Astrocyte (in vitro differentiated cells and primary cell): Measurements from ENCODE around the gene MX2. TPM values are rescaled to one million over a fixed set of nuclear protein-coding genes. Genes with fewer than 3 reads are reported as not detected.
A peak's percentile ranks its signal among the peaks of the same experiment; 100 is the strongest.

Experiments used
- DNase-seq: peaks from one replicate; pipeline ENCODE4 v3.0.0-alpha.2; 2010; ENCODE audit warnings: low read depth
- FAIRE-seq: peaks from 2 replicates; lab custom pipeline; 2011; peaks lifted over from hg19 to GRCh38; lab: Jason Lieb, UNC
- H2AFZ ChIP-seq: 2 replicates; pipeline ENCODE4 v1.6.0; 2012; ENCODE audit warnings: low read depth, low read length, inconsistent platforms
- H3K27ac ChIP-seq: 2 replicates; pipeline ENCODE4 v1.5.1; 2011; ENCODE audit warnings: low read depth, low read length, inconsistent platforms
- H3K27me3 ChIP-seq: 2 replicates; pipeline ENCODE4 v1.6.0; 2011; ENCODE audit warnings: low read length, inconsistent platforms; ENCODE audit not compliant: insufficient read depth
- H3K36me3 ChIP-seq: 2 replicates; pipeline ENCODE4 v1.5.1; 2011; ENCODE audit warnings: low read length, inconsistent platforms; ENCODE audit not compliant: insufficient read depth
- H3K4me1 ChIP-seq: 2 replicates; pipeline ENCODE4 v1.5.1; 2011; ENCODE audit warnings: low read length, inconsistent platforms; ENCODE audit not compliant: insufficient read depth
- H3K4me2 ChIP-seq: 2 replicates; pipeline ENCODE4 v1.6.0; 2012; ENCODE audit warnings: low read length, inconsistent platforms
- H3K4me3 ChIP-seq: 2 replicates; pipeline ENCODE4 v1.5.1; 2011; ENCODE audit warnings: low read depth, mild to moderate bottlenecking, low read length, inconsistent platforms; ENCODE audit not compliant: insufficient read depth
- H3K79me2 ChIP-seq: 2 replicates; pipeline ENCODE4 v1.6.0; 2012; ENCODE audit warnings: mild to moderate bottlenecking, low read length, inconsistent platforms; ENCODE audit not compliant: insufficient read depth
- H3K9ac ChIP-seq: 2 replicates; pipeline ENCODE4 v1.6.0; 2012; ENCODE audit warnings: mild to moderate bottlenecking, low read length, inconsistent platforms
- H3K9me3 ChIP-seq: 2 replicates; pipeline ENCODE4 v1.5.1; 2012; ENCODE audit warnings: low read depth, mild to moderate bottlenecking, low read length, inconsistent platforms; ENCODE audit not compliant: insufficient read depth
- H4K20me1 ChIP-seq: 2 replicates; pipeline ENCODE4 v1.6.0; 2012; ENCODE audit warnings: low read length, inconsistent platforms; ENCODE audit not compliant: insufficient read depth
- H3K27ac Mint-ChIP-seq: one replicate; pipeline ENCODE4 v1.8.0; 2021; ENCODE audit warnings: mild to moderate bottlenecking, mixed read lengths; ENCODE audit not compliant: unreplicated experiment
- H3K27me3 Mint-ChIP-seq: one replicate; pipeline ENCODE4 v1.8.0; 2021; ENCODE audit warnings: low read depth, mixed read lengths; ENCODE audit not compliant: unreplicated experiment
- H3K36me3 Mint-ChIP-seq: one replicate; pipeline ENCODE4 v1.8.0; 2021; ENCODE audit warnings: low read depth, mixed read lengths; ENCODE audit not compliant: unreplicated experiment
- H3K4me1 Mint-ChIP-seq: one replicate; pipeline ENCODE4 v1.8.0; 2021; ENCODE audit warnings: low read depth, mixed read lengths; ENCODE audit not compliant: unreplicated experiment
- H3K4me3 Mint-ChIP-seq: one replicate; pipeline ENCODE4 v1.8.0; 2021; ENCODE audit warnings: mild to moderate bottlenecking, moderate library complexity, mixed read lengths; ENCODE audit not compliant: unreplicated experiment
- H3K9me3 Mint-ChIP-seq: one replicate; pipeline ENCODE4 v1.8.0; 2021; ENCODE audit warnings: mild to moderate bottlenecking, mixed read lengths; ENCODE audit not compliant: unreplicated experiment
- CTCF ChIP-seq: IDR thresholded peaks from 2 replicates; pipeline ENCODE4 v1.5.1; 2011; ENCODE audit warnings: low read depth, mild to moderate bottlenecking, inconsistent platforms, low read length, moderate library complexity; ENCODE audit not compliant: insufficient read depth
- EZH2 ChIP-seq: IDR thresholded peaks from 2 replicates; pipeline ENCODE4 v1.6.1; 2012; ENCODE audit warnings: mild to moderate bottlenecking, low read length, inconsistent platforms; ENCODE audit not compliant: insufficient read depth
- total RNA-seq: library from RNA; stranded (reverse); gene quantifications from 2 replicates; pipeline ENCODE4 v1.2.1, GENCODE V29; 2021

MX2 gene
- total RNA-seq, 1 donor from 2014 or later = 8.6 TPM

- Mint-ChIP-seq H3K4me1 (peaks cover 5% of the 10 kb centered on the region), H3K27me3 (peaks cover 18% of the 10 kb centered on the region), H3K27ac (no peak overlapping the region), H3K36me3 (peaks cover 23% of the 10 kb centered on the region), H3K9me3 (peaks cover 6% of the 10 kb centered on the region), H3K4me3 (peak overlapping the region; percentile 27)
- DNase-seq (no peak), FAIRE-seq (no peak)
- no peak overlapping the region for H3K9ac ChIP-seq
- no peak overlapping the region for H3K27ac ChIP-seq
- H3K4me1 ChIP-seq = no peaks in the 10 kb centered on the region
- no peaks in the 10 kb centered on the region for H4K20me1 ChIP-seq
- H3K4me2 ChIP-seq = no peak overlapping the region
- H3K27me3 ChIP-seq = peaks cover 11% of the 10 kb centered on the region
- TF ChIP-seq CTCF = no peak
- no peak for TF ChIP-seq EZH2
- H3K36me3 ChIP-seq = no peaks in the 10 kb centered on the region
- H3K9me3 ChIP-seq = peaks cover 7% of the 10 kb centered on the region
- H3K79me2 ChIP-seq = no peaks in the 10 kb centered on the region
- no peak overlapping the region for H2AFZ ChIP-seq
- H3K4me3 ChIP-seq = no peak overlapping the region
These were observed 32.1 kb downstream of the MX2 start for GRCh38 chr21:41393876-41394465.

GRCh38 chr21:41396558-41397075, 34.8 kb downstream of the MX2 start:
- no peaks in the 10 kb centered on the region for H3K4me1 ChIP-seq
- Mint-ChIP-seq H3K36me3 (peaks cover 23% of the 10 kb centered on the region), H3K9me3 (peaks cover 3% of the 10 kb centered on the region), H3K4me3 (no peak overlapping the region), H3K27ac (no peak overlapping the region), H3K27me3 (peaks cover 32% of the 10 kb centered on the region), H3K4me1 (peaks cover 5% of the 10 kb centered on the region)
- FAIRE-seq (no peak), DNase-seq (no peak)
- H3K4me2 ChIP-seq = no peak overlapping the region
- no peaks in the 10 kb centered on the region for H3K9me3 ChIP-seq
- no peaks in the 10 kb centered on the region for H3K79me2 ChIP-seq
- H3K27ac ChIP-seq = no peak overlapping the region
- H3K9ac ChIP-seq = no peak overlapping the region
- H3K27me3 ChIP-seq = peaks cover 11% of the 10 kb centered on the region
- H4K20me1 ChIP-seq = no peaks in the 10 kb centered on the region
- no peak for TF ChIP-seq EZH2
- TF ChIP-seq CTCF = no peak
- H2AFZ ChIP-seq = no peak overlapping the region
- no peaks in the 10 kb centered on the region for H3K36me3 ChIP-seq
- H3K4me3 ChIP-seq = no peak overlapping the region

GRCh38 chr21:41397471-41397891, 35.7 kb downstream of the MX2 start:
- H3K36me3 ChIP-seq = no peaks in the 10 kb centered on the region
- H3K9ac ChIP-seq = no peak overlapping the region
- H3K4me2 ChIP-seq = no peak overlapping the region
- Mint-ChIP-seq H3K9me3 (peaks cover 3% of the 10 kb centered on the region), H3K27ac (no peak overlapping the region), H3K4me3 (no peak overlapping the region), H3K36me3 (peaks cover 27% of the 10 kb centered on the region), H3K27me3 (peaks cover 32% of the 10 kb centered on the region), H3K4me1 (peaks cover 5% of the 10 kb centered on the region)
- H2AFZ ChIP-seq = no peak overlapping the region
- no peak overlapping the region for H3K4me3 ChIP-seq
- DNase-seq = no peak
- H4K20me1 ChIP-seq = no peaks in the 10 kb centered on the region
- H3K79me2 ChIP-seq = no peaks in the 10 kb centered on the region
- no peaks in the 10 kb centered on the region for H3K9me3 ChIP-seq
- H3K4me1 ChIP-seq = no peaks in the 10 kb centered on the region
- H3K27ac ChIP-seq = no peak overlapping the region
- FAIRE-seq = no peak
- TF ChIP-seq EZH2 (no peak), CTCF (no peak)
- H3K27me3 ChIP-seq = peaks cover 11% of the 10 kb centered on the region
